NCI-H2227 (cell line): Measurements from ENCODE around the gene POU6F2.

Experiments used
- DNase-seq: peaks from one replicate; lab custom pipeline; 2025; ENCODE audit not compliant: unreplicated experiment; lab: John Stamatoyannopoulos, UW

POU6F2 gene

DNA sequence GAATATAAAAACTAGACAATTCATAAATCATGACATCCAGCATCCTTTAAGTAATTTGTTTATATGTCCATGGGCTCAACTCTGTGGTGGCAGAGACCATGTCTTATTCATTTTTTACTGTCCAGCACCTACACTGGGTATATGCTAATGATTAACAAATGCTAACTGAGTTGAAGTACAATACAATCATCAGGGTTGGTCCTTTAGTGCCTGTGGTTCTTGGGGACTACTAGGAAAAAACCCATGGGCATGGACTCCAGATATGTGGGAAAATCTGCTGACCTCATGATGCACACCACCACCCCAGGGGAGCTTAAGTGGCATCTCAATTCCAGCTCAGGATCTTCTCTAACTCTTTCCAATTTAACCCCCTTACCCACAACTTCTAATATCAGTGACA lies 503.2 kb downstream of the POU6F2 start:
- no peak for DNase-seq

DNA sequence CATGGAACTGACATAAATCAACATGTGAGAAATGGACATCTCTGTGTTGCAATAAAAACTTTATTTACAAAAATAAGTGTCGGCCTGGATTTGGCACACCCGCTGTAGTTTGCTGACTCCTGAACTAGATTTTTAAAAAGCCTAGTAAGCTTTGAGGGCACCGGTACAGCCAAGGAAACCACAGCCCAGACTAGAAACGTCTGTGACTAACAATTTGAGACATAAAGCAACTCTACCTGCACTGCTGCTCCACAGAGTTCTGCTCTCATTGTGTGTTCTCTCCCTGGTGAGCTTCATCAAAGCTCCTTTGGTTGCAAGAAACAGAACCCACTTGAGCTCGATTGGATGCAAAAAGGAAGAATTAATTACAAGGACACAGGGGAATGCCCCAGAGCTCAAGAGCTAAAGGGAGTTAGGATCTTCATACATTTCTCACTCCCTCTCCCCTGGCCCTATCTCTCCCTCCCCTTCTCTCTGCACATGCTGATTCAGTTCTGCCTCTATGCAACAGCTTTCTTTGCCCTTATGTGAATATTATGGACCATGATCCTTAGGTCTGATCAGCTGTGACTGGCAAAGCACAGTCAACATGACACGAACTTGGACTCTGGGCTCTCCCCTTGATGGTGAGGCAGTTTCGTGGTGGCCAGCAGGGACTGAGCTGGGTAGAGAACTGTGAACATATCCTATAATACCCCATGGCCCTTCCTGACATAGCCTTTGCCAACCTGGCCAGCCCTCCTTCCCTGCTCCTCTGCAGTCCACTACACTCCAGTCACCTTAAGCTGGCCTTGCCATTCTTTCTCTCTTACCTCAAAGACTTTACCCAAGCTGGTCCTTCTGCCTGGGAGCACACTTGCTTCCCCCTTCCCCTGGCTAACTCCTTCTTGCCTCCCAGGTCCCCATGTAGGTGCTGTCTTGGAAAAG lies 511.0 kb downstream of the POU6F2 start:
- DNase-seq: no peak

DNA sequence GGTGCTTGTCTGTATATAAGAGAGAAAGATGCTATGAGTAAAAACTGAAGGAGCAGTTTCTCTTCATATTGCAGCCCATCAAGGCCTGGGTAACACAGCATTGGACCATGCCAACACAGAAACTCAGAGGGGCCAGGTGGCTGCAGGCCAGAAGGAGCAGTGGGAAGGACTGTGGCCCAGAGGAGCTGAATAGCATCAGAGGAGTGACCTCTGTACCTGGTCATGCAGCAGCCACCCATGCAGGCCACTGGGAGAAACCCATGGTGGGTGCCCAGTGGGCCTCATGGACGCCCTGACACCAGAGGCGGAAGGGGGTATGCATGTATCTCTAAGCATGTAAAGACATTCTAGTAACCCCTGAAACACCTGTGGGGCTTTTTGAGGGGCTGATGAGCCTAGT lies 512.6 kb downstream of the POU6F2 start:
- DNase-seq: no peak

DNA sequence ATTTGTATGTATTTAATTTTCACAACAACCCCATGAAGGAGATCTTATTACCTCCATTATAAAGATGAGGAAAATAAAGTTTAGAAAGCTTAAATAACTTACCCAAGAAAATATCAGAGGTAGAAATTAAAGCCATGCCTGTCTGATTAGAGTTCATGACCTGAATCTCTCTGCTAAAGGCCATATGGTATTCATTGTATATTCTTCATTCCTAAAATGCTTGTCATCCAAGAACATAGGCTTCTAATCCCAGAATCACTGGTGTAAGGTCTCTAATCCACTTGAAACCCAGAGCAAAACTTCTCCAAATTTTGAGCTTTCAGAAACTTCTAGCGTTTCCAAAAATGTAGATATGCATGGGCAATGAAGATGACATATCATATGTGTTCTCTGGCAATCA lies 516.2 kb downstream of the POU6F2 start:
- no peak for DNase-seq

DNA sequence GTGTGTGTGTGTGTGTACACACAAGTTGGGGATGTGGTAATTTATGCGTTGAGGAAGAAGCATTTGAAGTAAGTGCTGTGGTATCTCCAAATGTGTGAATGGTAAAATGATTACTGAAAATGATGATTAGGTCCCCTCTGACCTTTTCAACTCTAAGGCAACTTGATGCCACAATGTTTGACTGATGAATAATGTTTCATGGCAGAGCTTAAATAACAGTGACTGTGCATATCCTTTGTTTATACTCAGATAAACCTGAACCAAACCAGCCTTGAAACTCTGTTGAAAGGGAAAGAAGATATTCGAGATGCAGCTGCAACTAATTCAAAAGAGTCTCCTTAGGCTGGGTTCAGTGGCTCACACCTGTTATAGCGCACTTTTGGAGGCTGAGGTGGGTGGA lies 523.6 kb downstream of the POU6F2 start:
- DNase-seq: no peak

DNA sequence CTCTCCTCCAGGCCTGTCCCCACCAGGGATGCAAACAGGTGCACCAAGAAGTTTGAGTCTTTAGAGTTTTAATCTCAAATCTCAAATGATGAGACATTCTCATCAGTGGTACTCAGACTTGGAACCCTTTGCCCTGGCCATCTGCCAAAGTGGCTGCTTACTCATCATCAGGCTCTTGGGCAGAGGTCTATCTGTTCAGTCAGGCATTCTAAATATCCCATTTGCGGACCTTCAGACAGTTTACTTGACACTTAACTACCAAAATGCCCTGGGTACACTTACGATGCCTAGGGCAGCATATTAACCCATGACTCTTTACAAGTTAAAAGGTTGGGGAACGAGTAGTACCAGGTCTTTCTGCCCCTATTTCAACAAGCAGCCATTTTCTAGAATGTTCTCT lies 527.3 kb downstream of the POU6F2 start:
- DNase-seq: no peak

DNA sequence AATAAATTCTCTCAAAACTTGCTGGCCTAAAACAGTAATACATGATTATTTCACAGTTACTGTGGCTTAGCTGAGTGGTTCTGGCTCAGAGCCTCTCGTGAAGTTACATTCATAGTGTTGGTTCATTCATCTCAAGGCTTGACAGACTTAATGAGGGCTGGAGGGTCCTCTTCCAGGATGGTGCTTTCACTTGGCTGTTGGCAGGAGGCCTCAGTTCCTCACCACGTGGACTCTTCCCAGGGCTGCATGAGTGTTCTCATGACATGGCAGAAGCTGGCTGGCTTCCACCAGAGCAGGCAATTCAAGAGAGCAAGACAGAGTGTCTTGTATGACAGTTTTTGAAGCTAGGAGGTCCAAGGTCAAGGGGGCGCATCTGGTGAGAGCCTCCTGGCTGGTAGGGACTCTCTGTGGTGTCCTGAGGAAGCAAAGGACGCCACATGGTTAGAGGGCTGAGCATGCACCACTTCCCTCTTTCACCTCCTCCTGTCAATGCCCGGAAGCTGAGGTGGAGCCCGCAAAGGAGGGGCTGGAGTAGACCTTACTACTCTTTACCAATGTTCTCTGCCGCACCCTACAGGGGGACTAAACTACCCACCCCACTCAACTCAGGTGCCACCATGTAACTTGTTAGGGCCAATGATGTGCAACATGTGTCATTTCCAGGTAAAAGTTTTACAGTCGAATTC lies 530.3 kb downstream of the POU6F2 start:
- no peak for DNase-seq

DNA sequence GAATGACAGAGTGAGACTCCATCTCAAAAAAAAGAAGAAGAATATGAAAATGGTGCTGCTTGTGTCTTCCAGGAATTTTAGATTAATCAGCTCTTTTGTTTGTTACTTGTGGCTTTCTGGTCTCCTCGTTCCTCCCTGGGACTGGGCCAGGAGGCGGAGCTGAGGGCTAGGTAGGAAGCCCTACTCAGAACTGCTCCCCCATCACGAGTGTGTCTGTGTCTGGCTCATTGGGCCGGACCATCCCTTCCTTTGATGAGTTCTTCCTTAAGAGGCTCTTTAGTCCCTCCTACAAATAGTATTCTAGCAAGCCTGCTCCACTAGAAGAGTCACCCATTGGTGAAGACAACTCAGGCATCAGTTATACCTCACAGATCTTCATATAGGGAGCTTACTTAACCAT lies 531.7 kb downstream of the POU6F2 start:
- no peak for DNase-seq

DNA sequence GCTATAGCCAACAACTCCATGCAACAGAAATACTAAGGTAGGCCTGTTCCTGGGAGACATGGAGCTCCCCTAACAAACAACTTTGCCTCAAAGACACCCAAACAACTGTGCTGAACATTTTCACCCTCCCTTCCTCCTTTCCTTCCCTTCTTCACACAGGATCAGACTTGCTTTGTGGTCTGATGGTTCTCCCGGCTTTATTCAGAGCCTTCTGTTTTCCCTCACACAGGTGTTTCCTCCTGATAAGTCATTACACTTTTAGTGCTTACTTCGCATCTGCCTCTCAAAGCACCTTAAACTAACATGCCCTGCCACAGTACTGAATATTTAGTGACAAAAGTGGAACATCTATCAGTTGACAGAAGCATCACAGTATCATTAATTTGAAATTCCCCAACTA lies 532.2 kb downstream of the POU6F2 start:
- no peak for DNase-seq

DNA sequence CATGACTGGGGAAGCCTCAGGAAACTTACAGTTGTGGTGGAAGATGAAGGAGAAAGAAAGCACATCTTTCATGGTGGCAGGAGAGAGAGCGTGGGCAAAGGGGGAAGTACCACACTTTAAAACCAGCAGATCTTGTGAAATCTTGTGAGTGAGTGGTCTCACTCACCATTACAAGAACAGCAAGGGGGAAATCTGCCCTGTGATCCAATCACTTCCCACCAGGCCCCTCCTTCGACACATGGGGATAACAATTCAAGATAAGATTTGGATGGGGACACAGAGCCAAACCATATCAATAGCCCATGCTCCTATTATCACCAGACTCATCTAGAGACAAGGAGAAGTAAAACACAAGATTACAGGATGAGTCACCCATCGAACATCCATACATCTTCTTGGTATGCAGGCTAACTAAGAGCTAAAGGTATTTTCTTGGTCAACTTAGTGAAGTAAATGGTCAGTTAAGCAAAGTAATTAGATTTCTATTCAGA lies 533.2 kb downstream of the POU6F2 start:
- DNase-seq: no peak

DNA sequence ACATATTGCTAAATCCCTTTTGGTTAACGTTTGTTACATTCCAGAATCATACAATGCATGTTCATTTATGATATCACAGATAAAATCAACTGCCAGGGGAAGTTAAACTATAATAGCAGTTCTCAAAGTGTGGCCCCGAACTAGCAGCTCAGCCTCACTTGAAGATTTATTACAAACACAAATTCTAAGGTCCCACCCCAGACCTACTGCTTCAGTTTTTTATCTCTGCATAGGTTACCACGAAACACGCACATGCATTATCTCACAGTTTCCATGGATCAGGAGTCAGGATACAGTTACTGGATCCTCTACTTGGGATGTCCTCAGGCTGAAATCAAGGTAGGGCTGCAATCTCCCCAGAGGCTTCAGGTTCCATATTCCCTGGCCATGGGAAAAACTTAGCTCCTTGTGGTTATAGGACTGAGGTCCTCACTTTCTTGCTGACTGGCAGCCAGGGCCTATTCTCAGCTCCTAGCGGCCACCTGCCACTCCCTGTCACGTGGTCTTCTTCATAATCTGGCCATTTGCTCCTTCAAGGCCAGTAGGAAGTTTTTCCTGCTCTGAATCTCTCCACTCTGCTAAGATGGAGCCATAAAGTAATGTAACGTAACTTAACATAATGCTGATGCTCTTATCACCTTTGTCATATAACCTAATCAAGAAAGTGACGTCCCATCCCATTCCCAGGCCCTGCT lies 538.0 kb downstream of the POU6F2 start:
- DNase-seq: no peak

DNA sequence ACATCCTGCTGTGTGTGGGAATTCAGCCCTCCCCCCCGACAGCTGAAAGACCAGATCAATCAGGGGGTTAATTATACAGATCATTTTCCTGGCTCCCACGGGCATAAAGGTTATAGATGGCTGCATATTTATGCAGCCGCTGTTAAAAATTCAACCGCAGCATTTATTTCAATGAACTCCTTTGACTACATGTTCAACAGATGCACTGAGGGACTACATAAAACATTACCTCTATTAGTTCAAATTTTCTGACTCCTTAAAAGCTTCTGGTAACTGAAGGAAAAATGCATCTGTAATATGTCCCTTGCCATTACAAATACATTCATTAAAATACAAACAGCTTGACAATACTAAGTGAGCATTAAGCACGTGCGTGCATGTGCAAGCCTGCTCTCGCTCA lies 538.8 kb downstream of the POU6F2 start:
- no peak for DNase-seq

DNA sequence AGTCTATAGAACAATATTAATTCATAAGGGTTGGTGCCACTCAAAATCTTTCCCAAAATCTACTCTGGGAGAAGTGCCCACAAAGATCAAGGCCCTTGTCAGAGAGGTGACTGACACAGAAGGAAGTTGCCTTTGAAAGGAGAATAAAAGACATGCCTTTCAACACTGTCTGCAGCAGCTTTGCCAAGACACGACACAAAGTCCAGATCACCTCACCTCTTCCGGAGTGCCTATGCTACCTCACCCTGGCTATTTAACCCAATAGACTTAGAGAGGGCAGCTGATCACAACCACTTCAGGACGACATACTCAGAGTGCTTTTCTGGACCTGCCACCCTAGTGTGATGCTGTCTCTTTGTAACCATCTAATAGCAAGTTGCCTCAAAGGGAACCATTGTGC lies 539.5 kb downstream of the POU6F2 start:
- no peak for DNase-seq
